Stimulated activated CD8-positive, alpha-beta memory T cell treated with anti-CD3 and anti-CD28 coated beads, Interleukin-7, amount 100 ng/mL, for 4 hours (primary cell): Measurements from ENCODE around the gene DBNL.

Experiments
- DNase-seq, 2 donors: peaks; one replicate each; pipeline ENCODE4 v3.0.0-alpha.2; 2020; ENCODE audit warnings: low read depth in 2 of 2

The DBNL gene

GRCh38 chr7:44061645-44062179 is 17.2 kb downstream of the DBNL start:
- no peak for DNase-seq

- DNase-seq: no peak
Observed at GRCh38 chr7:44062180-44062902, 17.8 kb downstream of the DBNL start.

DNA sequence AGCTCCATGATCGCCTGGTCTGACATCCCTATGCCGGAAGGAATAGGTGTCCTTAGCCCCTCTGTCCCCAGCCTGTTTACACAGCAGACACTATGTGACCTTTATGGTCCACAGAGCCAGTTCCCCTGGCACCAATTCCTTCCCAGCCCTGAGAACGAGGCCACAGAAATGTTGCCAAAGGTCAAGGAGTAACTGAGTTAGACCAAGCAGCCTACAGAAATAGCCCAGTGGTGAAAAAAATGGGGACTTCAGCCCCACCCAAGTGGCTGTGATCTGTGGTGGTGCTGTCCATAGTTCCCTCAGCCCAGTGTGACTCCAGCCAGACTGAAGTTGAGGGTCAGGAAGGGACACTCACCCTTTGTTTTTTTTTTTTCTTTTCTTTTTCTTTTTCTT is 18.4 kb downstream of the DBNL start:
- DNase-seq: no peak

- no peak for DNase-seq
Observed at GRCh38 chr7:44063547-44063893, 19.0 kb downstream of the DBNL start.

DNA sequence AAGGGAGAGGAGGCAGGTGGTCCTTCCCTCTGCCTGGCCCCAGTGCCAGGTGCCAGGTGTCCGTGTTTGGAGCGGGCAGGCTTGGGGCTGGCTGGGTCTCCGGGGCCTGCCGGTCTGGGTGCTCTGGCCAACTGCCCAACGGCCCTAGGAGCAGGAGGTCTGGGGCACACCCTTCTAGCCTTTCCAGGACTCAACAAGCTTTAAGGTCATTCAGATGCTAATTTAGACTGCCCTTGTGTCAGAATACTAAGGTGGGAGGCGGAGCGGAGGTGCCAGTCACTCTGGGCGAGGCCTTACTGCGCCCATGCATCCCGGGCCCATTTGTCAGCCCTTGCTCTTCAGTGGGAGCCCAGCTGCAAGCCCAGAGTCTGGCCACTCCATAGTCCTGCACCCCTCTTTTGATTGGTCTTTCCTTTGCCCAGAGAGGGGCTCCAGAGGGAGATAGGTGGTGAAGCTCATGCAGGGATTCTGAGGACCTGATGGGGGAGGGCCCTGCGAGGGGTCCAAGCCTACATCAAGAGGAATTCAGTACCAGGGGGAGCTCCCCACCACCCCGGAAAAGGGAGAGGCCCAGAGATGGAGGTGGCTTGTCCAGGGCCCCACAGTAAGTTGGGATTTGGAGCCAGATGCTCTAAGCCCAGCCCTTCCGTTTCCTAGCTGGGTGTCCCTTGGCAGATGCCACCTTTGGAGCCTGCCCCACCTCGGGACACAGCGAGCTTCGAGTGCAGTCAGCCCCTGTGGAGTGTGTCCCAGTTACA is 19.6 kb downstream of the DBNL start:
- no peak for DNase-seq

- no peak for DNase-seq
Observed at GRCh38 chr7:44064791-44065430, 20.4 kb downstream of the DBNL start.

- DNase-seq: no peak
Observed at GRCh38 chr7:44065431-44066110, 21.1 kb downstream of the DBNL start, which contains the start of gene PGAM2. PGAM2 (minus strand) TSS chr7:44065567; CDS start chr7:44065529, 38 bp downstream.

DNA sequence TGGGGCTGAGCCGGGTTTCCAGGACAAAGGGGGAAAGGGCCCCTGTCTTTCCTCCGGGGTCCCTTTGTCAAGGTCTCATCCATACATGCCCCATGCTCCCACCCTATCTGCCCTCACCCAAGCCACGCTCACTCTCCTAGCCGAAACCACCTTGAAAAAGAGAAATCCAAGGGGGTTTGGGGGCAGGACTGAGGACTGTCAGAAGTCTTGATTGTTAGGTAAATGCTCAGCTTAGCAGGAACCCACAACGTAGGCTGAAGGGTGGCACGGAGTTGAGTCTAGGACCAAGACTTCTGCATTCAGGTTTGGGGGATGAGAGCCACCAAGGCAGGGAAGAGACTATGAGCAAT is 21.6 kb downstream of the DBNL start:
- no peak for DNase-seq

DNA sequence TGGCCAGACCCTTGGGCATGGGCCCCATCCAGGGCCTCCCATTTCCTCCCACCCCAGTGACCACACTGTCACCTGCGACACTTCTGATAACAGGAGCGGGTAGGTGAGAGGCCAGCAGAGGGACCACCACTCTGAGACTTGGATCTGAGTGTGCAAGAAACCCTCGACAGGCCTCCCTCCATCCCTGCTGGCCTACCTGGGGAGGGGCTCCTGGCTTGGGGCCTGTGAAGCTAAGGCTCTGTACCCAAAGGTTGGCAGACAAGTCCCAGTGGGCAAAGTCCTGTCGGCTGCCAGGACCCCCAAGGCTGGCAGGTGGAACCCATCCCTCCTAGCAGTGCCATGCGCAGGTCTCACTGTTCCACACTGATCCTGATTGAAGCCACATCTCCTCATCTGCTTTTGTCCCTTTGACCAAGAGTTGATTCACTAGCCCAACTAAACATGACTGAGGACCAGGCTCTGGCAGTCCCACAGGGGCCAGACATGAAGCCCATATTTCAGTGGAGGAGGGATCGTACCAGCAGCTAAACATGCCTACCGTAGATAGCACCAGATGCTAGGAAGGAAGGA is 22.1 kb downstream of the DBNL start:
- DNase-seq: no peak

GRCh38 chr7:44067064-44067951 is 22.8 kb downstream of the DBNL start:
- no peak for DNase-seq

DNA sequence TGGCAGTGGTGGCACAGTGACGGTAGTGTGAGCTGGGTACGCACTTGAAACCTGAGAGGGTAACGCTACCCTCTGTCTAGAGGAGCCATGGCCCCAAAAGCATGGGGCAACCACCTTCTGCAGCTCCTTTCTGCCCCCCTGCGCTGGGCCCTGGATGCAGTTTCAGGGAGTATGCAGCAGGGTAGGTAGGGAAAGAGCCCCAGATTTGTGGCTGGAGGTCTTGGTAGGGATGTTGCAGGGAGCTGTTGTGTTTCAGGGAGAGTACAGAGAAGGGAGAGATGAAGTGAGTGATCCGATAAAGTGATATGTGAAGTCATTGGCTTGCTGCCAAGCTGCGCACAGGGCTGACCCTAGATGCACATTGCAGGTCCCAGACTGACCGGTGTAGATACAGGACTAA is 23.6 kb downstream of the DBNL start:
- no peak for DNase-seq

- DNase-seq: no peak
Observed at GRCh38 chr7:44071726-44072363, 27.3 kb downstream of the DBNL start.

- no peak for DNase-seq
Observed at GRCh38 chr7:44072364-44073231, 28.1 kb downstream of the DBNL start.

GRCh38 chr7:44073664-44074348 is 29.3 kb downstream of the DBNL start:
- DNase-seq: peak; percentile 46 to 71

DNA sequence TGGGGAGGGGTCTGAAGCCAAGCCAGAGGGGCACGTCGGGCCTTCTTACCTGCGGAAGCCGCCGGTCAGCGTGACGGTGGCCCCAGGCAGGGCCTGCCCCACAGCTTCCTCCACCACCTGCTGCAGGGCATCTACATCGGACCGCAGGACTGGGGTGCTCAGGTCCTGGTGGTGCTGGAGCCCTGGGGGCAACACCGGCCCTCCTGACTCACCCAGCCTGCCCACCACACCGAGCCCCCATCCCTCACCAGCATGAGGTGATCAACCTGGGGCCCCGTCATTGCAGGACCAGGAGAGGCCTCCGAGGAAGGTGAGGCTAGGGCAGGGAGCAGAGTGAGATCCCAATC is 29.8 kb downstream of the DBNL start:
- no peak for DNase-seq

DNA sequence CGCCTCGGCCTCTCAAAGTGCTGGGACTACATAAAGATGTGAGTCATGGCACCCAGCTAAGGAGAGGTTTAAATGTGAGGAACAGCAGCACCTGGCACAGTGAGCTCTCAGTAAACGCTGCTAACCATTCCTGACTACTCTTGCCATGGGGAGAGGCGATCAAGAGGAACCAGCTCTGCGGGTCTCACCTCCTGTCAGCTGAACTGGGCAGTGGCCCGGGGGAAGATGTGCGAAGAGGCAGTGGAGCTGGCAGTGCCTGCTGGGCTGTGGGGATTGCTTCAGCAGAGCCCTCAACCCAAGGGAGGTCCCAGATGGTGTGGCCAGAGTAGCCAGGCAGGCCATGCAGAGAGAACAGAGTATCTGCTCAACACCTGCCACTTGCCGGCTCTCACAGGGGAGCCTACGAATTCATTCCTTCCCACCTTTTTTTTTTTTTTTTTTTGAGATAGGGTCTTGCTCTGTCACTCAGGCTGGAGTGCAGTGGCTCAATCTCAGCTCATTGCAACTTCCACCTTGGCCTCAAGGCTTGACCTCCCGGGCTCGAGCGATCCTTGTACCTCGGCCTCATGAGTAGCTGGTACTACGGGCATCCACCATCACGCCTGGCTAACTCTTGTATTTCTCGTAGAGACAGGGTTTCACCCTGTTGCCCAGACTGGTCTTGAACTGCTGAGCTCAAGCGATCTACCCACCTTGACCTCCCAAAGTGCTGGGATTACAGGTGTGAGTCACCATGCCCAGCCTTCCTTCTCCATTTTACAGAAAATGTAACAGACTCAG is 31.0 kb downstream of the DBNL start:
- no peak for DNase-seq

- no peak for DNase-seq
Observed at GRCh38 chr7:44076101-44076895, 31.8 kb downstream of the DBNL start.
